ENCODE data around the gene MANF. TPM values are rescaled to one million over a fixed set of nuclear protein-coding genes. Genes with fewer than 3 reads are reported as not detected.

The MANF gene
- total and polyA plus RNA-seq, 2 donors (not counting 1 experiment from before 2014, with no cell fraction given), result 19.8 to 29.7 TPM

GRCh38 chr3:51384055-51384725 is 901 bp upstream of the MANF start:
- peaks cover 36% of the 10 kb centered on the region for H3K4me1 Mint-ChIP-seq
- H3K4me3 ChIP-seq (ENCODE audit: control extremely low read depth in 1 of 5, extremely low read depth in 1 of 5, insufficient read depth in 1 of 5, low read depth in 2 of 5, low read length in 4 of 5), result peak overlapping the region; percentile 74 to 97 (median 87)
- no peak for DNase-seq

More at GRCh38 chr3:51384055-51384725, 901 bp upstream of the MANF start:
- TF ChIP-seq CTCF (IDR thresholded peaks at IDR 0.05), result no peak
- no peak for TF ChIP-seq EZH2 (IDR thresholded peaks at IDR 0.05; ENCODE audit: borderline replicate concordance, insufficient read depth, low read depth, low read length, poor library complexity, severe bottlenecking)
- Histone ChIP-seq H3K9ac (ENCODE audit: low read length) (peak overlapping the region; percentile 89), H3K79me2 (ENCODE audit: control insufficient read depth, insufficient read depth, low read length) (peaks cover 41% of the 10 kb centered on the region), H3K4me1 (ENCODE audit: control insufficient read depth in 2 of 2, insufficient read depth in 2 of 2, low read length in 2 of 2) (peaks cover 21 to 27% of the 10 kb centered on the region in 2 donors), H3K36me3 (replicated peaks in 1 of 2; ENCODE audit: control extremely low read depth in 1 of 2, control insufficient read depth in 1 of 2, extremely low read depth in 1 of 2, insufficient read depth in 2 of 2, low read length in 1 of 2) (peaks cover 0 to 18% of the 10 kb centered on the region in 2 experiments), H3K9me3 (ENCODE audit: control extremely low read depth in 1 of 3, control insufficient read depth in 2 of 3, insufficient read depth in 1 of 3, low read length in 2 of 3) (no peaks in the 10 kb centered on the region), H2AFZ (ENCODE audit: insufficient read depth, low read depth, low read length, poor library complexity, severe bottlenecking) (peak overlapping the region; percentile 96), H3K27ac (ENCODE audit: low read length in 2 of 2) (peak overlapping the region; percentile 82 to 95), H4K20me1 (ENCODE audit: control insufficient read depth, insufficient read depth, low read length, poor library complexity, severe bottlenecking) (peaks cover 7% of the 10 kb centered on the region), H3K27me3 (replicated peaks in 1 of 4; ENCODE audit: control extremely low read depth in 1 of 4, control insufficient read depth in 3 of 4, insufficient read depth in 4 of 4, low read length in 3 of 4) (peaks cover 0 to 7% (median 0%) of the 10 kb centered on the region in 4 experiments), H3K4me2 (replicated peaks; ENCODE audit: low read depth, low read length, poor library complexity, severe bottlenecking) (peak overlapping the region; percentile 87)
- ChIA-PET POLR2A (interaction anchor here (1.1 kb wide), 1 partner anchor 287 kb away, joined by 3 read pairs; no protein-coding TSS in a partner anchor), CTCF (interaction anchor here (1.2 to 8.6 kb wide), 5 partner anchors 12 to 770 kb away, joined by 3 to 67 read pairs (median 5); partner anchors contain the start of genes CISH, DCAF1 and MAPKAPK3)
- Mint-ChIP-seq H3K27ac (peak overlapping the region; percentile 99), H3K27me3 (peaks cover 4% of the 10 kb centered on the region), H3K4me3 (peak overlapping the region; percentile 99), H3K9me3 (ENCODE audit: insufficient read depth) (no peaks in the 10 kb centered on the region)
- WGBS (ENCODE audit: insufficient coverage), result under 1% methylated on average over 26 of the region's 29 CpGs
- ATAC-seq (ENCODE audit: low read depth), result no peak
- intact Hi-C loops (cut with micrococcal nuclease), result loop anchor here (2.0 to 10.0 kb wide), 2 partner anchors 1025 to 1089 kb away; partner anchors contain the start of genes HYAL3, IFRD2, NAA80 and TMEM115
